GM10248 (cell line): Measurements from ENCODE around the gene ATP10D.
A peak's percentile ranks its signal among the peaks of the same experiment; 100 is the strongest.

ENCODE experiments used
- CTCF ChIA-PET: fragments of 300-600 bp; sonication (Branson Sonifier 250); formaldehyde crosslinking; extraction: SDS; loops from one replicate; lab custom pipeline; 2021; ENCODE audit warnings: antibody characterized with exemption; lab: Yijun Ruan, JAX
- POLR2A ChIA-PET: fragments of 350-650 bp; sonication (Branson Sonifier 250); formaldehyde crosslinking; extraction: SDS; loops from one replicate; lab custom pipeline; 2020; ENCODE audit warnings: antibody characterized with exemption; lab: Yijun Ruan, JAX
- DNase-seq: peaks from one replicate; pipeline ENCODE4 v3.0.0; 2012; ENCODE audit errors: extremely low spot score
- CTCF ChIP-seq: IDR thresholded peaks from 2 replicates; pipeline ENCODE4 v1.5.1; 2012; ENCODE audit warnings: mild to moderate bottlenecking, low read depth; ENCODE audit errors: extremely low read depth, missing control alignments, control extremely low read depth

The ATP10D gene

GRCh38 chr4:47531241-47531953 lies 46.3 kb downstream of the ATP10D start:
- ChIA-PET CTCF (interaction anchor here (0.8 to 3.9 kb wide), 5 partner anchors 12 to 40 kb away, joined by 3 to 20 read pairs (median 5); no protein-coding TSS in a partner anchor), POLR2A (no interaction called here)
- no peak for TF ChIP-seq CTCF
- peak; percentile 34 for DNase-seq

- CTCF ChIA-PET, result interaction anchor here (0.8 to 3.9 kb wide), 4 partner anchors 12 to 39 kb away, joined by 3 to 20 read pairs (median 6); no protein-coding TSS in a partner anchor
- DNase-seq, result no peak
- no peak for TF ChIP-seq CTCF
- POLR2A ChIA-PET, result no interaction called here
Measured at GRCh38 chr4:47531954-47532321, 46.9 kb downstream of the ATP10D start.

- TF ChIP-seq CTCF, result no peak
- ChIA-PET CTCF (interaction anchor here (1.3 to 3.9 kb wide), 5 partner anchors 8 to 39 kb away, joined by 3 to 20 read pairs (median 5); no protein-coding TSS in a partner anchor), POLR2A (no interaction called here)
- DNase-seq, result no peak
Measured at GRCh38 chr4:47532658-47533057, 47.6 kb downstream of the ATP10D start.

- ChIA-PET POLR2A (no interaction called here), CTCF (interaction anchor here (0.8 to 3.9 kb wide), 6 partner anchors 9 to 40 kb away, joined by 3 to 20 read pairs (median 3); no protein-coding TSS in a partner anchor)
- no peak for TF ChIP-seq CTCF
- no peak for DNase-seq
Measured at GRCh38 chr4:47533689-47534347, 48.7 kb downstream of the ATP10D start.

GRCh38 chr4:47534772-47535171 lies 49.7 kb downstream of the ATP10D start:
- no peak for DNase-seq
- ChIA-PET POLR2A (no interaction called here), CTCF (interaction anchor here (3.9 kb wide), 1 partner anchor 9 kb away, joined by 20 read pairs; no protein-coding TSS in a partner anchor)
- no peak for TF ChIP-seq CTCF

- POLR2A ChIA-PET, result no interaction called here
- no peak for TF ChIP-seq CTCF
- no peak for DNase-seq
- CTCF ChIA-PET, result no interaction called here
Measured at GRCh38 chr4:47535567-47536147, 50.6 kb downstream of the ATP10D start.
